SK-N-MC (cell line): ENCODE results near the gene LDLRAD3.

Experiments
- DNase-seq: peaks from one replicate; pipeline ENCODE4 v3.0.0-alpha.2; 2011; ENCODE audit warnings: low read depth, low spot score
- H3K27ac ChIP-seq: fragments of 200-600 bp; sonication (generic); 2 replicates; pipeline ENCODE4 v1.5.1; 2016; ENCODE audit warnings: mixed run types
- H3K36me3 ChIP-seq: fragments of 200-600 bp; sonication (generic); 2 replicates; pipeline ENCODE4 v1.6.1; 2017; ENCODE audit warnings: antibody characterized with exemption, low read length, mixed read lengths; ENCODE audit not compliant: insufficient read depth
- H3K4me3 ChIP-seq: fragments of 200-600 bp; sonication (generic); 2 replicates; pipeline ENCODE4 v1.5.1; 2016
- H3K9ac ChIP-seq: fragments of 200-600 bp; sonication (generic); 2 replicates; pipeline ENCODE4 v1.8.0; 2017; ENCODE audit warnings: mixed run types, mixed read lengths; ENCODE audit not compliant: insufficient read length
- H3K9me3 ChIP-seq: fragments of 200-600 bp; sonication (generic); 2 replicates; pipeline ENCODE4 v1.6.1; 2017; ENCODE audit warnings: low read depth, mild to moderate bottlenecking, antibody characterized with exemption, low read length, moderate library complexity, mixed read lengths
- EZH2 ChIP-seq: fragments of 200-600 bp; sonication (generic); IDR thresholded peaks from one replicate; pipeline ENCODE4 v1.6.1; 2017; ENCODE audit warnings: antibody characterized with exemption
- FOXP2 ChIP-seq: optimal IDR thresholded peaks from 2 replicates; pipeline ENCODE3; 2011; ENCODE audit warnings: mild to moderate bottlenecking, moderate library complexity; ENCODE audit not compliant: insufficient read depth; ENCODE audit errors: extremely low read length, control extremely low read depth
- POLR2AphosphoS5 ChIP-seq: IDR thresholded peaks from 2 replicates; pipeline ENCODE4 v1.6.1; 2012; ENCODE audit warnings: mild to moderate bottlenecking, low read depth, low read length, borderline replicate concordance

LDLRAD3 gene

DNA sequence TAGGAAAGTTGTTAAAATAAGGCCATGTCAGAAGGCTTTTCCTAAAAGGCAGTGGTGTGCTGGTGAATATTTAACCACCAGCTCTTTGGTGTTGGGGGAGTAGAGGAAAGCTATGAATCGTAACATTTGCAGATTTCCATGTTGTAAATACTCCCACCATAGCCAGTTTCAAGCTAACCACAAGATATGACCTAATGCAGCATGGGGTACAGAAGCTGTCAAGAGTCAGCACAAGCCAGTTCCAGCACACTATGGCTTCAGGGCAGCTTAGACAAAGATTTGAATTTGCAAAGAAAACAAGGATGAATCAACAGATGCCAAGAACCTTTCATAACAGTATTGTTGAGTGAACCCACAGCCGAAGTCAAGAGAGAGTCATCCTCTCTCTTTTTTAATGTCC, 305.4 kb downstream of the LDLRAD3 start:
- Histone ChIP-seq H3K9ac (no peak overlapping the region), H3K36me3 (no peaks in the 10 kb centered on the region), H3K9me3 (no peaks in the 10 kb centered on the region), H3K27ac (no peak overlapping the region), H3K4me3 (no peak overlapping the region)
- no peak for TF ChIP-seq FOXP2
- TF ChIP-seq POLR2AphosphoS5: no peak
- TF ChIP-seq EZH2: no peak
- DNase-seq: no peak

DNA sequence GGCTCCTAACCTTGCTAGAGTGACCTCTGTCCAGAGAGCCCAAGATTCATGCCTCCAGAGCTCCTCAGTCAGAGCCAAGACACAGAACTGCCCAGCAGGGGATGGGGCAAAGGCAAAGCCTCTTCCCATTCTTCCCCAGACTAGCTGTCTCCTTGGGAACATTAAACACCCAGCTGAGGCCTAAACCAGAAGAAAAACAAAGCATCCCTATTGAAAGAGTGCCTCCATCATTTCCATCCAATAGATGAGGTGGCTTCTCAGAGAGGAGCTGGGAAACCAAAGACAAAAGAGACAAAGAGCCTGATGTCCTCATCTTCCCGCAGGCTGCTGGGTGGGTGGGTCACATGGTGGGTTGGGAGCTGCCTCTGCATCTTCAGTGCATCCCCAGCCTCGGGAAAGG, 308.0 kb downstream of the LDLRAD3 start:
- Histone ChIP-seq H3K4me3 (no peak overlapping the region), H3K36me3 (no peaks in the 10 kb centered on the region), H3K27ac (no peak overlapping the region), H3K9me3 (no peaks in the 10 kb centered on the region), H3K9ac (no peak overlapping the region)
- TF ChIP-seq EZH2: no peak
- TF ChIP-seq POLR2AphosphoS5: no peak
- TF ChIP-seq FOXP2: no peak
- no peak for DNase-seq

DNA sequence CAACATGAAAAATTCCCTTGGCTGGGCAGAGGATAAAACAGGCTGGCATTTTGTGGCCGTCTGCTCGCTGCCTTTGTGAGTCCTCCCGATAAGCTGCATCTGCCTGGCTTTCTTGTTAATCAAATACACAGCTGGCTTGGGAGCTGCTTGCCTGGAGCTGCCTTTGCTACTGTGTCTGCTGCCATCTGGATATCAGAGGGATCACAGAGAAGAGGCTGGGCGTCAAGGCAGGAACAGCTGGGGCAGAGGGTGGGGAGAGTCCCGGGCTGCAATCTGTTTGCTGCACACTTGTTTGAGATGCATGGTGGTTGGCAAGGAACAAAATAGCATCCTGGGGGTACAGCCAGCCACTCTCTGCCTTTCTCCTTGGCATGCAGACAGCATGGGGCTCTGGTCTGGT, 309.4 kb downstream of the LDLRAD3 start:
- no peak for DNase-seq
- TF ChIP-seq FOXP2 (no peak), POLR2AphosphoS5 (no peak), EZH2 (no peak)

DNA sequence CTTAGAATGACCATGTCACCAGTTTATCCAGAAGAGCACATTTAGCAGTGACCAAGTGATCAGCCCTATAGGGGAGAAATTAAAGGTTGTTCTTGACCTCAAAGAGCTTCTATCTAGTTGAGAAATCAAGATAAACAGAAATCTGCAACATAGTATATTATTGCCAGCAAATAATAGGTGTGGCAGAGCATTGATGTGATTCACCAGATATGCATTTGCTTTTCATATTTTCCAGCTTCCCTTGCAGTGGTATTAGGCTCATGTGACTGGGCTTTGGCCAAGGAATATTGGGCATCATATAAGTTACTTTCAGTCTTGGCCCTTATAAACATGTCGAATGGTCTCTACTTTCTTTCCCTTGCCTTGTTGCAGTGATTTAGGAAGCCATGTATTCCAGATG, 310.9 kb downstream of the LDLRAD3 start:
- H3K36me3 ChIP-seq: no peaks in the 10 kb centered on the region
- H3K27ac ChIP-seq: no peak overlapping the region
- no peaks in the 10 kb centered on the region for H3K9me3 ChIP-seq
- H3K9ac ChIP-seq: no peak overlapping the region
- H3K4me3 ChIP-seq: no peak overlapping the region
- TF ChIP-seq EZH2 (no peak), FOXP2 (no peak), POLR2AphosphoS5 (no peak)
- no peak for DNase-seq

More for the DNA sequence above, 309.4 kb downstream of the LDLRAD3 start:
- H3K9ac ChIP-seq: no peak overlapping the region
- no peak overlapping the region for H3K27ac ChIP-seq
- H3K36me3 ChIP-seq: no peaks in the 10 kb centered on the region
- no peak overlapping the region for H3K4me3 ChIP-seq
- no peaks in the 10 kb centered on the region for H3K9me3 ChIP-seq

DNA sequence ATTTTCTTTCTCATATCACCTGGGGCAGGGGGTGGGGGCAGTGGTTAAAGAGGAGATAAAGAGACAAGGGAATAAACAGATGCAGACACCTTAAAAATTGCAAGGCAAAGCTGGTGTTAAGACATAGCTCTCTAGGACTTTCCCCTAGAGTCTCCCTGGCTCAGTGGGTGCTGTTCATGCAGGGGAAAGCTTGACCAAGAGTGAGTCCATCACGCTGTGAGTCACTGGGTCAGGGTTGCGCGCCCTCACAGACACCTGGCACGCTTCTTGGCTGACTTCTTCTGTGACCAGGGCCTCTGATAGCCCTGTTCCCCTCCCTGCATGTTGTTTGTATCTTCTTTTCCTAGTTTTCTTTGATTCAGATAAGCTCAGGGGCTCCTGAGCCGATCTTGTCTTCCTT, 313.5 kb downstream of the LDLRAD3 start:
- no peak overlapping the region for H3K4me3 ChIP-seq
- no peak for DNase-seq
- H3K9ac ChIP-seq: no peak overlapping the region
- no peak overlapping the region for H3K27ac ChIP-seq
- no peaks in the 10 kb centered on the region for H3K9me3 ChIP-seq
- no peaks in the 10 kb centered on the region for H3K36me3 ChIP-seq
- TF ChIP-seq FOXP2: no peak
- TF ChIP-seq POLR2AphosphoS5: no peak
- no peak for TF ChIP-seq EZH2

DNA sequence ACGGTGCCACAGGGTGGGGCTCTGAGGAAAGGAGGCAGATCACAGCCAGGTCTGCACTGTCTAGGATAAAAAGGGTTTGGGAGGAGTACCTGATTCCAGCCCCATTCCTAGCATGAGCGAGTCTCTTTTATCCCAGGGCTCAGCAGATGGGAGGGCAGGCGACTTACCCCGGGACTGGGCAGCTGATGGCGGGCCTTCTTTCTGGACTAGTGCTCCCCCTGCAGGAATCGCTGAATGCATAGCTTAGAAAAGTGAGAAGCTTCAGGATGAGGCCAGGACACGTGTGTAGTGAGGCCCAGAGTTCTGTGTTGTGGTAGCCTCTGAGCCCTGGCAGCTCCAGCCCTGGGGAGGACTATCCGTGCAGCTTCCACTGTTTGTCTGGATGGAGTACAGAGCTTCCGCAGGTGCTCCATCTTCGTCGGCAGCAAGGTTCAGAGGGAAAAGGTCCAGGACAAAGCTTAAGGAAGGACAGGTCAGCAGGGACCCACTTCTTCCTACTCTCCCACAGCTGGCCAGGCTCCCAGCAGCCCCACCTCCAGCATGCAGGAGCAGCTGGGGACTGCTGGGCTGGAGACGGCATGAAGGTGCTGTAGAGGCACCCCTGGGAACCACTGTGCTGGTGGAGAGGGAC, 315.0 kb downstream of the LDLRAD3 start:
- H3K9ac ChIP-seq: no peak overlapping the region
- no peak for TF ChIP-seq POLR2AphosphoS5
- TF ChIP-seq FOXP2: no peak
- no peak for TF ChIP-seq EZH2
- no peaks in the 10 kb centered on the region for H3K36me3 ChIP-seq
- no peak overlapping the region for H3K4me3 ChIP-seq
- H3K27ac ChIP-seq: no peak overlapping the region
- H3K9me3 ChIP-seq: no peaks in the 10 kb centered on the region
- DNase-seq: peak; percentile 10

DNA sequence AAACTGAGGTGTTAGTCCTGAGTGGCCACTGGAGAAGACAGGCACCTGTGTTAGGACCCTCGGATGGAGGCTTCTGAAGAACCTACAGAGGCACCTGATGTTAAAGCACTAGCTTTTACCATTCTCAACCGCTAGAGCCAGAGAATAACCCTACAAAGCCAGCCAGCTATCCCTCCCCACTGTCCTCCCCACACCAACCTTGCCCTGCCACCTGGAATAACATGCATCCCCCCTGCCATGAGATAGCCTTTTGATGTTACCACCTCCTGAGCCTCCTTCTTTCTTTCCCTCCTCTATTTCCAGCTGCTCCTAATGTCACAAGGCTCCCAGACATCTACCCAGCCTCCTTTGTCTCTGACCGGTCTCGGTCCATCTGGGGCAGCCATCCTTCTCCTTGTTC, 317.2 kb downstream of the LDLRAD3 start:
- no peaks in the 10 kb centered on the region for H3K36me3 ChIP-seq
- H3K9me3 ChIP-seq: no peaks in the 10 kb centered on the region
- H3K9ac ChIP-seq: no peak overlapping the region
- TF ChIP-seq FOXP2 (no peak), EZH2 (no peak), POLR2AphosphoS5 (no peak)
- no peak overlapping the region for H3K4me3 ChIP-seq
- DNase-seq: no peak
- no peak overlapping the region for H3K27ac ChIP-seq

DNA sequence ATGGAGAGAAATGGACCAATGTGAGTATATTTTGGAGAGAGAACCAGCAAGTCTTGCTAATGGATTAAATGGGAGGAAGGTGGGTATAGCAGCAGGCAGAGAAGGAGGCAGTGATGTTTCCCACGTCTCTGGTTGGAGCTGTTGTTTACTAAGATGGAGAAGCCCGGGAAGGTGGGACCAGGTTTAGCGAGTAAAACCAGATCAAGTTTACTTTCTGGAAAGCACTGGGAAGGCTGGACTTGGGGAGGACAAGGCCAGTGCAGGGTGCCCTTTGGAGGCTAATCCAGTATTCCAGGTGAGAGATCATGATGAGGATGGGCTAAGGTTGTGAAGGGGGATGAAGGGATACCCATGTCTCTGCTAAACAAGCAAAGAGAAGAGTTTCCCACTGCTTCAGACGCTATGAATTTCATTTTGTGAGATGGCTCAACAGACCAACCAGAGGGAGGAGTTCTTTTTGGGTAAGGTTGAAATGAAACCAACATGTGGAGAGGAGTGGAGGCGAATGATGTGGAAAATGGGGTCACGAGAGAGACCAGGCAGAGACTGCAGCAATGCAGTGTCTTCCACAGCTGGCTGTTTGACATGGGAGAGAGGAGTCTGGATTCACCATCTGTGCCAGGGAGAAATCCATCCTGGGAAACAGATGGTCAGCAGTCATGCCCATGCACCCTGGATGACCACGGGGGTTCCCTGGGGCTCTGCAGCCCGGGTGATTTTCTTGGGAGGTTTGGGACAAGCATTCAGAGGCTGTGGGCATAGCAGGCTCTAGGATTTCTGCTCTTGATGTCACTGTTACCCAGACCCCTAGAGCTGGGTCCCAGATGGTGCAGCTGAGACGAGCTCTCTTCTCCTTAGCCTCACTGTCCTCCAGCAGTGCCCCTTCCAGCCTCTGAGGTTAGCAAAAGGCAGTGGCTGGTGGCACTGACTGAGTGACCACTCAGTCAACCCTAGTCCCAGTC, 320.4 kb downstream of the LDLRAD3 start:
- H3K9me3 ChIP-seq: no peaks in the 10 kb centered on the region
- H3K9ac ChIP-seq: no peak overlapping the region
- no peaks in the 10 kb centered on the region for H3K36me3 ChIP-seq
- H3K4me3 ChIP-seq: no peak overlapping the region
- no peak for DNase-seq
- H3K27ac ChIP-seq: no peak overlapping the region
- TF ChIP-seq POLR2AphosphoS5 (no peak), EZH2 (no peak), FOXP2 (no peak)
